ENCODE results near the gene FKRP.

GRCh38 chr19:46733690-46734292, 12.1 kb upstream of the FKRP start:
- TF ChIP-seq CTCF (IDR thresholded peaks at IDR 0.05; ENCODE audit: low read depth, low read length, poor library complexity, severe bottlenecking) = no peak
- no peak for TF ChIP-seq EZH2phosphoT487 (IDR thresholded peaks at IDR 0.05; ENCODE audit: borderline replicate concordance, low read length)
